Neuronal stem cell (in vitro differentiated cells): ENCODE results near the gene BCL2L15.
"Not testable (repeated sequence)": the region's sequence is repeated elsewhere in the genome, so short reads cannot be mapped to it uniquely, and the experiment has no call there.

Experiments
- DNase-seq: peaks from one replicate; pipeline ENCODE4 v3.0.0-alpha.2; 2013; ENCODE audit warnings: low spot score
- H2AFZ ChIP-seq: one replicate; pipeline ENCODE4 v1.6.1; 2013; ENCODE audit warnings: mild to moderate bottlenecking, low read length, inconsistent platforms
- H2AK5ac ChIP-seq: 2 replicates; pipeline ENCODE4 v1.6.1; 2013; ENCODE audit warnings: low read depth, mild to moderate bottlenecking, inconsistent platforms, low read length, moderate library complexity, mixed read lengths
- H2BK120ac ChIP-seq: 2 replicates; pipeline ENCODE4 v1.6.1; 2013; ENCODE audit warnings: low read depth, mild to moderate bottlenecking, inconsistent platforms, low read length, moderate library complexity, mixed read lengths
- H2BK12ac ChIP-seq: one replicate; pipeline ENCODE4 v1.6.1; 2013; ENCODE audit warnings: low read length, inconsistent platforms
- H2BK15ac ChIP-seq: 2 replicates; pipeline ENCODE4 v1.6.1; 2013; ENCODE audit warnings: mild to moderate bottlenecking, low read length, inconsistent platforms, mixed read lengths
- H2BK5ac ChIP-seq: one replicate; pipeline ENCODE4 v1.6.1; 2013; ENCODE audit warnings: inconsistent platforms, mild to moderate bottlenecking, low read length, moderate library complexity
- H3K14ac ChIP-seq: one replicate; pipeline ENCODE4 v1.6.1; 2013; ENCODE audit warnings: low read length, inconsistent platforms
- H3K18ac ChIP-seq: 2 replicates; pipeline ENCODE4 v1.6.1; 2013; ENCODE audit warnings: low read length, inconsistent platforms
- H3K23ac ChIP-seq: 2 replicates; pipeline ENCODE4 v1.6.1; 2013; ENCODE audit warnings: low read depth, mild to moderate bottlenecking, mixed read lengths, low read length, inconsistent platforms; ENCODE audit not compliant: poor library complexity
- H3K27ac ChIP-seq: replicated peaks from 3 replicates; pipeline ENCODE4 v1.5.1; 2013; ENCODE audit warnings: low read length, inconsistent platforms
- H3K27me3 ChIP-seq, 3 experiments: 2 replicates each; pipeline ENCODE4 v1.6.1; 2013; ENCODE audit warnings: low read length in 3 of 3, mild to moderate bottlenecking in 2 of 3, inconsistent platforms in 1 of 3, low read depth in 1 of 3, mixed read lengths in 1 of 3, moderate library complexity in 1 of 3; ENCODE audit not compliant: control insufficient read depth in 3 of 3, insufficient read depth in 3 of 3
- H3K36me3 ChIP-seq, 2 donors: replicated peaks in 1 of 2; 2 replicates each; pipeline ENCODE4 v1.6.1; 2013; ENCODE audit warnings: low read length in 2 of 2; ENCODE audit not compliant: control insufficient read depth in 2 of 2, insufficient read depth in 2 of 2
- H3K4ac ChIP-seq: 2 replicates; pipeline ENCODE4 v1.6.1; 2013; ENCODE audit warnings: inconsistent platforms, mild to moderate bottlenecking, low read length, moderate library complexity
- H3K4me1 ChIP-seq, 2 donors: 1 replicate in 1 of 2; 2 replicates in 1 of 2; pipeline ENCODE4 v1.6.1; 2013; ENCODE audit warnings: low read length in 2 of 2, low read depth in 1 of 2; ENCODE audit not compliant: control insufficient read depth in 2 of 2, insufficient read depth in 1 of 2
- H3K4me2 ChIP-seq: one replicate; pipeline ENCODE4 v1.6.1; 2013; ENCODE audit warnings: mild to moderate bottlenecking, low read length, inconsistent platforms; ENCODE audit not compliant: insufficient read depth, poor library complexity, severe bottlenecking
- H3K4me3 ChIP-seq, 2 donors: 2 replicates each; pipeline ENCODE4 v1.5.1; 2013; ENCODE audit warnings: low read length in 2 of 2, mild to moderate bottlenecking in 2 of 2, inconsistent platforms in 1 of 2, moderate library complexity in 1 of 2
- H3K79me1 ChIP-seq: one replicate; pipeline ENCODE4 v1.6.1; 2013; ENCODE audit warnings: low read depth, mild to moderate bottlenecking, inconsistent platforms, low read length, moderate library complexity
- H3K9ac ChIP-seq: one replicate; pipeline ENCODE4 v1.6.1; 2013; ENCODE audit warnings: mild to moderate bottlenecking, low read depth, low read length, inconsistent platforms; ENCODE audit not compliant: poor library complexity
- H3K9me3 ChIP-seq, 2 donors: replicated peaks in 1 of 2; 2 replicates each; pipeline versions ENCODE3 to v1.6.1; 2013; ENCODE audit warnings: low read length in 2 of 2, mild to moderate bottlenecking in 2 of 2, inconsistent platforms in 1 of 2, low read depth in 1 of 2, mixed read lengths in 1 of 2, moderate library complexity in 1 of 2; ENCODE audit not compliant: control insufficient read depth in 2 of 2, insufficient read depth in 1 of 2
- H4K8ac ChIP-seq: one replicate; pipeline ENCODE4 v1.6.1; 2013; ENCODE audit warnings: low read depth, mild to moderate bottlenecking, inconsistent platforms, low read length, moderate library complexity
- H4K91ac ChIP-seq: one replicate; pipeline ENCODE4 v1.6.1; 2013; ENCODE audit warnings: low read length, low read depth, mild to moderate bottlenecking, inconsistent platforms; ENCODE audit not compliant: poor library complexity
- WGBS, 2 donors: extraction: QIAGEN DNeasy Blood & Tissue Kit; methylation state at CpG; one replicate each; pipeline ENCODE4 v1.1.7; 2013; ENCODE audit warnings: missing lambda C conversion rate in 2 of 2, mixed read lengths in 1 of 2; ENCODE audit not compliant: insufficient read length in 2 of 2, insufficient replicate concordance in 1 of 2; ENCODE audit errors: extremely low coverage in 2 of 2; 5-methylcytosine and 5-hydroxymethylcytosine counted together

BCL2L15 gene

DNA sequence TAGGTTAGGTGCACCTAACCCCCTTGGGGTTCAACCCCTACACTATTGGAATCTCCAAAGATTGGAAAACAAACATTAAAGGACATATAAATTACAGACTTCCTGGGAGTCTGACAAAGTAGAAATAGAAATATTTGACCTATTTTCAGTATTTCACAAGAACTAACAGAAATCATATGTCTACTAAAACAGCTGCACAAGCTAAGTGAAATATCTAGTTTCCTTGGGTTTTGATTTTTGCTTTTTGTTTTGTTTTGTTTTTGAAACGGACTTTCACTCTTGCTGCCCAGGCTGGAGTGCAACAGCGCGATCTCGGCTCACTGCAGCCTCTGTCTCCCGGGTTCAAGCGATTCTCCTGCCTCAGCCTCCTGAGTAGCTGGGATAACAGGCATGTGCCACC, 34.7 kb downstream of the BCL2L15 start:
- H3K27ac ChIP-seq, DNase-seq, H3K36me3 ChIP-seq, H2BK120ac ChIP-seq, H3K9ac ChIP-seq, H3K18ac ChIP-seq, H2BK15ac ChIP-seq, H3K4me2 ChIP-seq, H3K4me1 ChIP-seq, H4K91ac ChIP-seq, H3K79me1 ChIP-seq, H3K23ac ChIP-seq, H4K8ac ChIP-seq, H2BK12ac ChIP-seq, H2BK5ac ChIP-seq, H3K9me3 ChIP-seq, H3K4ac ChIP-seq, H2AFZ ChIP-seq, H3K14ac ChIP-seq, H3K27me3 ChIP-seq, H3K4me3 ChIP-seq, H2AK5ac ChIP-seq: not testable (repeated sequence)
- no CpG with 5 or more reads among the region's 6 CpGs for WGBS, 2 donors

DNA sequence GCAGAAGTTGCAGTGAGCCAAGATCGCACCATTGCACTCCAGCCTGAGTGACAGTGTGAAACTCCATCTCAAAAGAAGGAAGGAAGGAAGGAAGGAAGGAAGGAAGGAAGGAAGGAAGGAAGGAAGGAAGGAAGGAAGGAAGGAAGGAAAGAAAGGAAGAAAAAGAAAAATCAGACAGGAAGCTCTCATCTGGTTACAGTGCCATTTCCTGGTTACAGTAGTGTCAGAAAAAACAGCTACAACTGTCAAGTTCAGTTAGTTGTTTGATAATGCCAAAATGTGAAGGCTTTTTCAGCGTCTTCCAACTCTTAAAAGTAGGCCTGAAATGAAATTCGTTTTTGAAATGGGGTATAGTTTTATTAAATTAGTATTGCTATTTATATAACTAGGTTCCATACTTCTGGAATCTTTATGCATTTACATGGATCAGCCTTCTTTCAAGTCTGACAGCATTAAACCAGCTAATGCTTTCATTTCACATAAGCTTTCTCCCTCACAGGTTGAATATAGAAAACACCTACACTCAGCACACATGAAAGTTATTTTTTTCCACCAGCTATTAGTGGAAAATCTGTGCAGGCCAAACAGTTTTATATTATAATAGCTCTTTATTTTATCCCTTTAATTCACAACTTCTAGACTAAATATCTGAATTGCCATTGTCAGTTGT, 37.1 kb downstream of the BCL2L15 start:
- Histone ChIP-seq H3K4me1 (no peaks in the 10 kb centered on the region), H3K4ac (no peak overlapping the region), H3K27ac (no peak overlapping the region), H2BK120ac (no peak overlapping the region), H2BK5ac (no peak overlapping the region), H4K91ac (no peak overlapping the region), H4K8ac (no peak overlapping the region), H3K36me3 (no peaks in the 10 kb centered on the region), H3K9ac (no peak overlapping the region), H3K9me3 (no peaks in the 10 kb centered on the region), H3K4me2 (no peak overlapping the region), H2AK5ac (no peak overlapping the region), H3K79me1 (no peaks in the 10 kb centered on the region), H3K27me3 (no peaks in the 10 kb centered on the region), H2BK12ac (no peak overlapping the region), H3K4me3 (no peak overlapping the region), H3K14ac (no peak overlapping the region), H2BK15ac (no peak overlapping the region), H3K23ac (no peak overlapping the region), H3K18ac (no peak overlapping the region), H2AFZ (no peak overlapping the region)
- no peak for DNase-seq
- no CpG with 5 or more reads among the region's 3 CpGs for WGBS, 2 donors

DNA sequence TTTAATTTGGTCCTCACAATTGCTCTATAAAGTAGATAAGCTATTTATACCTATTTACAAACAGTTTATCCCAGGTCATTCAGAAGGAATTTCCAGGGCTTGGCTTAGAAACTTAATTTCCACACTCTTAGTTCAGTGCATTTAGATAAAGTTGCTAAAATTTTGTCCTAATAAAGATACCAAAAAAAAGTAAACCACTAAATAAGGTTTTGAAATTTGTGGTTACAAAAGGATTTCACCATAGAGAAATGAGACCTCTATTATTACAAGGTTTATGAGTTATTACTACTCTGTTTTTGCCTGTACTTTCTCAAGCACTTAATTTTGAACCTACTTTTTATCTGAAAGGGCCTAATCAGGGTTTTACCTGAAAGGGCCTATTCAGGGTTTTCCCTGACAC, 38.3 kb downstream of the BCL2L15 start:
- H3K14ac ChIP-seq: no peak overlapping the region
- H2AFZ ChIP-seq: no peak overlapping the region
- no peaks in the 10 kb centered on the region for H3K36me3 ChIP-seq
- no peak overlapping the region for H3K9ac ChIP-seq
- H3K18ac ChIP-seq: no peak overlapping the region
- no peak overlapping the region for H3K23ac ChIP-seq
- no peak overlapping the region for H3K4me2 ChIP-seq
- H4K91ac ChIP-seq: no peak overlapping the region
- no peaks in the 10 kb centered on the region for H3K4me1 ChIP-seq
- no peaks in the 10 kb centered on the region for H3K79me1 ChIP-seq
- DNase-seq: no peak
- H3K27me3 ChIP-seq: no peaks in the 10 kb centered on the region
- H4K8ac ChIP-seq: no peak overlapping the region
- H2BK120ac ChIP-seq: no peak overlapping the region
- no peak overlapping the region for H2BK5ac ChIP-seq
- no peak overlapping the region for H3K27ac ChIP-seq
- no peak overlapping the region for H3K4me3 ChIP-seq
- H2BK12ac ChIP-seq: no peak overlapping the region
- no peak overlapping the region for H3K4ac ChIP-seq
- no peak overlapping the region for H2AK5ac ChIP-seq
- H2BK15ac ChIP-seq: no peak overlapping the region
- no peaks in the 10 kb centered on the region for H3K9me3 ChIP-seq

DNA sequence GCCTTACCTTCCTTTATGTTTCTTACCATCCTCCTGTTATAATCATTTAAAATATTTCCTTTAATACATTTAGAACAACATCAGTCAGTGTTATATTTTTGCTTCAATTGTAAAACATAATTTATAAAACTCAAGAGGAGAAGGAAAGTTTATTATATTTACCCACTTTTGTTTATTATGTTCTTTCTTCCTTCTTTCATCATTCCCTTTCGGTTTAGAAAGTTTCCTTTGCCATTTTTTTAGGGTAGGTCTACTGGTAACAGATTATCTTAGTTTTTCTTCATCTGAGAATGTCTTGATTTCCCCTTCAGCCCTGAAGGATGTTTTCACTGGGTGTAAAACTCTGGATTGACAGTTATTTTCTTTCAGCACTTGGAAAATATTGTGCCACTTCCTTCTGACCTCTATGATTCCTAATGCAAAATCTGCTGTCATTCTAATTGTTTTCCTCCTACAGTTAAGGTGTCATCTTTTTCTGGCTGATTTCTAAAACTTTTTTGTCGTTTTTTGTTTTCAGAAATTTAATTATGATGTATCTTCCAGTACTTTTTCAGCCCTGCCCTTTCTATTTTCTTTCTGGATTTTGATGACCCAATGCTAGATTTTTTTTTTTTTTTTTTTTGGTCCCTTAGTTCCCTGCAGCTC, 40.9 kb downstream of the BCL2L15 start:
- H3K18ac ChIP-seq: no peak overlapping the region
- DNase-seq: no peak
- H3K4me2 ChIP-seq: no peak overlapping the region
- H3K9ac ChIP-seq: no peak overlapping the region
- no peak overlapping the region for H3K4ac ChIP-seq
- no peak overlapping the region for H3K27ac ChIP-seq
- H3K27me3 ChIP-seq: no peaks in the 10 kb centered on the region
- no peak overlapping the region for H2BK5ac ChIP-seq
- H2BK15ac ChIP-seq: no peak overlapping the region
- no peaks in the 10 kb centered on the region for H3K79me1 ChIP-seq
- no peak overlapping the region for H3K14ac ChIP-seq
- H4K8ac ChIP-seq: no peak overlapping the region
- H3K9me3 ChIP-seq: no peaks in the 10 kb centered on the region
- no peaks in the 10 kb centered on the region for H3K4me1 ChIP-seq
- H2BK12ac ChIP-seq: no peak overlapping the region
- H4K91ac ChIP-seq: no peak overlapping the region
- no peak overlapping the region for H2AK5ac ChIP-seq
- no peaks in the 10 kb centered on the region for H3K36me3 ChIP-seq
- no peak overlapping the region for H3K23ac ChIP-seq
- no CpG with 5 or more reads among the region's 2 CpGs for WGBS, 2 donors
- no peak overlapping the region for H2BK120ac ChIP-seq
- no peak overlapping the region for H3K4me3 ChIP-seq
- no peak overlapping the region for H2AFZ ChIP-seq
